ENCODE measurements around the gene P3H3. TPM values are rescaled to one million over a fixed set of nuclear protein-coding genes. Genes with fewer than 3 reads are reported as not detected.

The P3H3 gene
- total and polyA plus RNA-seq, 9 of the 15 experiments (the other 6 are each of a cell fraction or from before 2014, with no cell fraction given): 0.03 to 15.0 (median 4.8) TPM

DNA sequence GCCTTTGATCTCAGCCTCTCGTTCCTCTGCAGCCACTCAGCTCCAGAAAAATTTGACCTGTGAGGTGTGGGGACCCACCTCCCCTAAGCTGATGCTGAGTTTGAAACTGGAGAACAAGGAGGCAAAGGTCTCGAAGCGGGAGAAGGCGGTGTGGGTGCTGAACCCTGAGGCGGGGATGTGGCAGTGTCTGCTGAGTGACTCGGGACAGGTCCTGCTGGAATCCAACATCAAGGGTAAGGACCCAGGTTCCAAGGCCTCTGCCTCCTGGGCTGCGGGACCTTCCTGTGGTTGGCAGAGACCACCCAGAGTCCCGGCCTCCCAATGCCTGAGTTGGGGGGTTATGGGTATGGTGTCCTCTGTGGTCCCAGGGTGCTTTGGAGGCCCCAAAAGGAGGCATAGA is 11.1 kb upstream of the P3H3 start (continued):
- TF ChIP-seq, protein P1, sequence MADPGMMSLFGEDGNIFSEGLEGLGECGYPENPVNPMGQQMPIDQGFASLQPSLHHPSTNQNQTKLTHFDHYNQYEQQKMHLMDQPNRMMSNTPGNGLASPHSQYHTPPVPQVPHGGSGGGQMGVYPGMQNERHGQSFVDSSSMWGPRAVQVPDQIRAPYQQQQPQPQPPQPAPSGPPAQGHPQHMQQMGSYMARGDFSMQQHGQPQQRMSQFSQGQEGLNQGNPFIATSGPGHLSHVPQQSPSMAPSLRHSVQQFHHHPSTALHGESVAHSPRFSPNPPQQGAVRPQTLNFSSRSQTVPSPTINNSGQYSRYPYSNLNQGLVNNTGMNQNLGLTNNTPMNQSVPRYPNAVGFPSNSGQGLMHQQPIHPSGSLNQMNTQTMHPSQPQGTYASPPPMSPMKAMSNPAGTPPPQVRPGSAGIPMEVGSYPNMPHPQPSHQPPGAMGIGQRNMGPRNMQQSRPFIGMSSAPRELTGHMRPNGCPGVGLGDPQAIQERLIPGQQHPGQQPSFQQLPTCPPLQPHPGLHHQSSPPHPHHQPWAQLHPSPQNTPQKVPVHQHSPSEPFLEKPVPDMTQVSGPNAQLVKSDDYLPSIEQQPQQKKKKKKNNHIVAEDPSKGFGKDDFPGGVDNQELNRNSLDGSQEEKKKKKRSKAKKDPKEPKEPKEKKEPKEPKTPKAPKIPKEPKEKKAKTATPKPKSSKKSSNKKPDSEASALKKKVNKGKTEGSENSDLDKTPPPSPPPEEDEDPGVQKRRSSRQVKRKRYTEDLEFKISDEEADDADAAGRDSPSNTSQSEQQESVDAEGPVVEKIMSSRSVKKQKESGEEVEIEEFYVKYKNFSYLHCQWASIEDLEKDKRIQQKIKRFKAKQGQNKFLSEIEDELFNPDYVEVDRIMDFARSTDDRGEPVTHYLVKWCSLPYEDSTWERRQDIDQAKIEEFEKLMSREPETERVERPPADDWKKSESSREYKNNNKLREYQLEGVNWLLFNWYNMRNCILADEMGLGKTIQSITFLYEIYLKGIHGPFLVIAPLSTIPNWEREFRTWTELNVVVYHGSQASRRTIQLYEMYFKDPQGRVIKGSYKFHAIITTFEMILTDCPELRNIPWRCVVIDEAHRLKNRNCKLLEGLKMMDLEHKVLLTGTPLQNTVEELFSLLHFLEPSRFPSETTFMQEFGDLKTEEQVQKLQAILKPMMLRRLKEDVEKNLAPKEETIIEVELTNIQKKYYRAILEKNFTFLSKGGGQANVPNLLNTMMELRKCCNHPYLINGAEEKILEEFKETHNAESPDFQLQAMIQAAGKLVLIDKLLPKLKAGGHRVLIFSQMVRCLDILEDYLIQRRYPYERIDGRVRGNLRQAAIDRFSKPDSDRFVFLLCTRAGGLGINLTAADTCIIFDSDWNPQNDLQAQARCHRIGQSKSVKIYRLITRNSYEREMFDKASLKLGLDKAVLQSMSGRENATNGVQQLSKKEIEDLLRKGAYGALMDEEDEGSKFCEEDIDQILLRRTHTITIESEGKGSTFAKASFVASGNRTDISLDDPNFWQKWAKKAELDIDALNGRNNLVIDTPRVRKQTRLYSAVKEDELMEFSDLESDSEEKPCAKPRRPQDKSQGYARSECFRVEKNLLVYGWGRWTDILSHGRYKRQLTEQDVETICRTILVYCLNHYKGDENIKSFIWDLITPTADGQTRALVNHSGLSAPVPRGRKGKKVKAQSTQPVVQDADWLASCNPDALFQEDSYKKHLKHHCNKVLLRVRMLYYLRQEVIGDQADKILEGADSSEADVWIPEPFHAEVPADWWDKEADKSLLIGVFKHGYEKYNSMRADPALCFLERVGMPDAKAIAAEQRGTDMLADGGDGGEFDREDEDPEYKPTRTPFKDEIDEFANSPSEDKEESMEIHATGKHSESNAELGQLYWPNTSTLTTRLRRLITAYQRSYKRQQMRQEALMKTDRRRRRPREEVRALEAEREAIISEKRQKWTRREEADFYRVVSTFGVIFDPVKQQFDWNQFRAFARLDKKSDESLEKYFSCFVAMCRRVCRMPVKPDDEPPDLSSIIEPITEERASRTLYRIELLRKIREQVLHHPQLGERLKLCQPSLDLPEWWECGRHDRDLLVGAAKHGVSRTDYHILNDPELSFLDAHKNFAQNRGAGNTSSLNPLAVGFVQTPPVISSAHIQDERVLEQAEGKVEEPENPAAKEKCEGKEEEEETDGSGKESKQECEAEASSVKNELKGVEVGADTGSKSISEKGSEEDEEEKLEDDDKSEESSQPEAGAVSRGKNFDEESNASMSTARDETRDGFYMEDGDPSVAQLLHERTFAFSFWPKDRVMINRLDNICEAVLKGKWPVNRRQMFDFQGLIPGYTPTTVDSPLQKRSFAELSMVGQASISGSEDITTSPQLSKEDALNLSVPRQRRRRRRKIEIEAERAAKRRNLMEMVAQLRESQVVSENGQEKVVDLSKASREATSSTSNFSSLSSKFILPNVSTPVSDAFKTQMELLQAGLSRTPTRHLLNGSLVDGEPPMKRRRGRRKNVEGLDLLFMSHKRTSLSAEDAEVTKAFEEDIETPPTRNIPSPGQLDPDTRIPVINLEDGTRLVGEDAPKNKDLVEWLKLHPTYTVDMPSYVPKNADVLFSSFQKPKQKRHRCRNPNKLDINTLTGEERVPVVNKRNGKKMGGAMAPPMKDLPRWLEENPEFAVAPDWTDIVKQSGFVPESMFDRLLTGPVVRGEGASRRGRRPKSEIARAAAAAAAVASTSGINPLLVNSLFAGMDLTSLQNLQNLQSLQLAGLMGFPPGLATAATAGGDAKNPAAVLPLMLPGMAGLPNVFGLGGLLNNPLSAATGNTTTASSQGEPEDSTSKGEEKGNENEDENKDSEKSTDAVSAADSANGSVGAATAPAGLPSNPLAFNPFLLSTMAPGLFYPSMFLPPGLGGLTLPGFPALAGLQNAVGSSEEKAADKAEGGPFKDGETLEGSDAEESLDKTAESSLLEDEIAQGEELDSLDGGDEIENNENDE (IDR thresholded peaks at IDR 0.05; ENCODE audit: low read depth, low read length): no peak
- no peak for TF ChIP-seq KLF6 (CRISPR knock-in tag; IDR thresholded peaks at IDR 0.05; ENCODE audit: borderline replicate concordance)
- no peak for TF ChIP-seq ZNF197 (CRISPR knock-in tag; IDR thresholded peaks at IDR 0.05; ENCODE audit: low read depth)
- no peak for TF ChIP-seq PHF20 (IDR thresholded peaks at IDR 0.05; ENCODE audit: partially characterized antibody)

Measured in K562 (cell line).